Subcutaneous abdominal adipose tissue (tissue), 5 donors: Measurements from ENCODE around the gene PWP1.

ENCODE experiments used
- H3K27ac ChIP-seq: one replicate; pipeline ENCODE4 v1.7.0; 2013; ENCODE audit warnings: low read depth, mild to moderate bottlenecking, inconsistent platforms, low read length, moderate library complexity
- H3K27me3 ChIP-seq, 5 donors: one replicate each; pipeline ENCODE4 v1.7.0; 2013; ENCODE audit warnings: low read length in 5 of 5, inconsistent platforms in 1 of 5; ENCODE audit not compliant: control insufficient read depth in 5 of 5, insufficient read depth in 4 of 5
- H3K36me3 ChIP-seq, 5 donors: one replicate each; pipeline ENCODE4 v1.7.0; 2013; ENCODE audit warnings: low read length in 5 of 5; ENCODE audit not compliant: control insufficient read depth in 5 of 5, insufficient read depth in 5 of 5
- H3K4me1 ChIP-seq, 5 donors: one replicate each; pipeline ENCODE4 v1.7.0; 2013; ENCODE audit warnings: low read length in 5 of 5, mild to moderate bottlenecking in 3 of 5, moderate library complexity in 1 of 5; ENCODE audit not compliant: control insufficient read depth in 5 of 5, insufficient read depth in 5 of 5
- H3K4me3 ChIP-seq, 5 donors: one replicate each; pipeline ENCODE4 v1.7.0; 2013; ENCODE audit warnings: low read length in 5 of 5, low read depth in 1 of 5
- H3K9ac ChIP-seq, 5 donors: one replicate each; pipeline ENCODE4 v1.7.0; 2013; ENCODE audit warnings: low read length in 5 of 5, mild to moderate bottlenecking in 4 of 5, moderate library complexity in 3 of 5
- H3K9me3 ChIP-seq, 5 donors: one replicate each; pipeline ENCODE4 v1.7.0; 2013; ENCODE audit warnings: low read length in 5 of 5; ENCODE audit not compliant: control insufficient read depth in 5 of 5
- donor health status: healthy.
- donor health status: healthy.
- donor health status: healthy.
- donor health status: healthy.
- donor health status: healthy.

PWP1 gene

GRCh38 chr12:107685360-107686248 lies at the start of gene PWP1:
Gene PWP1, plus strand, starts transcription at chr12:107685799. Its CDS starts 101 bp downstream, at chr12:107685900.
- no peaks in the 10 kb centered on the region for H3K27me3 ChIP-seq
- peak within 1 kb of the TSS; percentile 74 for H3K27ac ChIP-seq
- H3K4me3 ChIP-seq, result peak within 1 kb of the TSS; percentile 89 to 100 (median 98)
- H3K36me3 ChIP-seq, result peaks cover 11 to 24% (median 23%) of the 10 kb centered on the region in 5 donors
- H3K9ac ChIP-seq, result peak within 1 kb of the TSS; percentile 82 to 100 (median 95)
- no peaks in the 10 kb centered on the region for H3K9me3 ChIP-seq
- peaks cover 2 to 27% (median 24%) of the 10 kb centered on the region in 5 donors for H3K4me1 ChIP-seq

DNA sequence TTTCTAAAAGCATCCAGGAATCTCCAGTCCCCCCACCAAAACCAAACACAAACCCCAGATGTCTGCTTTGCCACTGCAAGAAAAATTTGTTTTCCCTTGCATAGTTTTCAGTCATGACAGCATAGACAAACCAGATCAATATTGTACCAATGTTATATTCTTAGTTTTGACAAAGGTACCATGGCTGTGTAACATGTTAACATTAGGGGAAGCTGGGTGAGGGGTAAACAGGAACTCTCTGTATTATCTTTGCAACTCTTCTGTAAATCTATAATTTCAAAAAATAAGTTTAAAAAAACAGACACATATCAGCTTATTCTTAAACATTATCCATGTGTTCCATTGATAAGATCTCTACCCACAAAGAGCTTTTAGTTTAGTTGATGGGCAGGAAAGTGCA lies 44.4 kb upstream of the PWP1 start:
- Histone ChIP-seq H3K27ac (no peak overlapping the region), H3K27me3 (peaks cover 0 to 8% (median 0%) of the 10 kb centered on the region in 5 donors), H3K4me3 (no peak overlapping the region), H3K4me1 (peaks cover 2 to 10% (median 7%) of the 10 kb centered on the region in 5 donors), H3K9ac (no peak overlapping the region), H3K9me3 (no peaks in the 10 kb centered on the region), H3K36me3 (no peaks in the 10 kb centered on the region)

DNA sequence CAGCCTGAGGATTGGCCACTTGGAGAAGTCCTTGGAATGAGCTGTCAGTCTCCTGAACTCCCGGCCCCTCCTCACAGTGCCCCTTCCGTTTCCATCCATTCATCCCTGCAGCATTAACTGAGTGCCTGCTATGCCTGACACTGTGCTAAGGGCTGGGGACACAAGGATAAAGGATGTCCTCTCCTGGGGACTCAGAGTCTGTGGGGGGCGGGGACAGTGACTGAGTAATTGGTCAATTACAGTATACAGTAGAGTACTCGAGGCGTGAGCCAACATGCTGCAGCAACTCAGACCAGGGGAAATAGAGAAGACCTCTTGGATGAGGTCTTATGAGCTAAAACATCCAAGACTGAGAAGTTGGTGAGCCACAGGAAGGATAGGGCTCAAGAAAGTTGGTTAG lies 43.4 kb upstream of the PWP1 start:
- Histone ChIP-seq H3K9ac (no peak overlapping the region), H3K4me3 (no peak overlapping the region), H3K36me3 (no peaks in the 10 kb centered on the region), H3K27me3 (peaks cover 0 to 8% (median 0%) of the 10 kb centered on the region in 5 donors), H3K4me1 (peaks cover 2 to 15% (median 9%) of the 10 kb centered on the region in 5 donors), H3K27ac (no peak overlapping the region), H3K9me3 (no peaks in the 10 kb centered on the region)

- H3K9ac ChIP-seq, result no peak overlapping the region
- no peak overlapping the region for H3K27ac ChIP-seq
- peak overlapping the region in 2 of 5 donors; percentile 9 to 21 for H3K4me3 ChIP-seq
- H3K27me3 ChIP-seq, result peaks cover 0 to 2% (median 0%) of the 10 kb centered on the region in 5 donors
- no peaks in the 10 kb centered on the region for H3K9me3 ChIP-seq
- no peaks in the 10 kb centered on the region for H3K36me3 ChIP-seq
- peaks cover 2 to 17% (median 9%) of the 10 kb centered on the region in 5 donors for H3K4me1 ChIP-seq
These were observed 39.8 kb upstream of the PWP1 start for GRCh38 chr12:107645630-107646333.

- Histone ChIP-seq H3K36me3 (no peaks in the 10 kb centered on the region), H3K27ac (no peak overlapping the region), H3K4me1 (peaks cover 2 to 17% (median 9%) of the 10 kb centered on the region in 5 donors), H3K4me3 (no peak overlapping the region), H3K9ac (no peak overlapping the region), H3K27me3 (peaks cover 0 to 7% (median 0%) of the 10 kb centered on the region in 5 donors), H3K9me3 (no peaks in the 10 kb centered on the region)
These were observed 39.2 kb upstream of the PWP1 start for GRCh38 chr12:107646436-107646835.

DNA sequence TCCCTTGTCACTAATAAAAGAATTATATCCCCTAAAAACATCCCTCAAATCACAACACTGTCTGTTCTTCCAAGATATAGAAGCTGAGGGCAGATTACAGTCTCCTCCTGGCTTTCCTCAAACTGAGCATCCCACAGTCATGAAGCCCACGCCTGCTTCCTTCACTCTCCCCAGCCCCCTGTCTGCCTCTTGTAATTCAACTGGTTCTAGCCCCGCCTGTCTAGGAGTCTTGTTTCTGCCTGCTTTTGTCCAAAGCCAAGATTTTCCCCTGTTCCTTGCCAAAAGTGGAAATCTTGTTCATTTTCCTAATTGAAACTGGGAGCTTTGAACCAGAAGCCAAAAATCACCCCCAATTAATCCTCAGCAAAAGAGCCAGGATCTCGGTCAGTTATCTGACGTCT lies 35.9 kb upstream of the PWP1 start:
- H3K36me3 ChIP-seq, result no peaks in the 10 kb centered on the region
- H3K27ac ChIP-seq, result no peak overlapping the region
- H3K27me3 ChIP-seq, result peaks cover 0 to 10% (median 0%) of the 10 kb centered on the region in 5 donors
- H3K4me3 ChIP-seq, result no peak overlapping the region
- H3K4me1 ChIP-seq, result peaks cover 2 to 17% (median 9%) of the 10 kb centered on the region in 5 donors
- no peaks in the 10 kb centered on the region for H3K9me3 ChIP-seq
- no peak overlapping the region for H3K9ac ChIP-seq

- no peaks in the 10 kb centered on the region for H3K36me3 ChIP-seq
- H3K27ac ChIP-seq, result no peak overlapping the region
- H3K9ac ChIP-seq, result no peak overlapping the region
- H3K4me3 ChIP-seq, result no peak overlapping the region
- no peaks in the 10 kb centered on the region for H3K9me3 ChIP-seq
- peaks cover 0 to 11% (median 5%) of the 10 kb centered on the region in 5 donors for H3K4me1 ChIP-seq
- H3K27me3 ChIP-seq, result peaks cover 0 to 10% (median 0%) of the 10 kb centered on the region in 5 donors
These were observed 34.6 kb upstream of the PWP1 start for GRCh38 chr12:107650977-107651376.

- H3K27ac ChIP-seq, result no peak overlapping the region
- peaks cover 0 to 10% (median 0%) of the 10 kb centered on the region in 5 donors for H3K27me3 ChIP-seq
- no peaks in the 10 kb centered on the region for H3K36me3 ChIP-seq
- H3K4me3 ChIP-seq, result no peak overlapping the region
- no peak overlapping the region for H3K9ac ChIP-seq
- no peaks in the 10 kb centered on the region for H3K9me3 ChIP-seq
- peaks cover 0 to 9% (median 2%) of the 10 kb centered on the region in 5 donors for H3K4me1 ChIP-seq
These were observed 33.8 kb upstream of the PWP1 start for GRCh38 chr12:107651571-107652449.

DNA sequence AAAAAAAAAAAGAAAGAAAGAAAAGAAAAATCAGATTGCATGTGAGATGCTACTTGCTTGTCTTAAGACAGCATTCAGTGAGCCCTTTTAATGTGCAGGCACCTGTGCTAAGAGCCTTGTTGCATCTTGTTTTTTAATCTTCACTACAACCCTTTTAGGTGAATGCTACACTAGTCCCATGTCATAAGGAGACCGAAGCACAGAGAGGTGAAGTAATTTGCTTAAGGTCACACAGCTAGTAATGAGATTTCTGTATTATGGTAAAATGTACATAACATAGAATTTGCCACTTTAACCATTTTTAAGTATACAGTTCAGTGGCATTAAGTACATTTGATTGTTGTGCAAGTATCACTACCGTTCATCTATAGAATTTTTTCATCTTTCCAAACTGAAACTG lies 32.1 kb upstream of the PWP1 start:
- Histone ChIP-seq H3K9me3 (no peaks in the 10 kb centered on the region), H3K4me3 (no peak overlapping the region), H3K36me3 (no peaks in the 10 kb centered on the region), H3K4me1 (peaks cover 0 to 9% (median 2%) of the 10 kb centered on the region in 5 donors), H3K27me3 (peaks cover 0 to 9% (median 0%) of the 10 kb centered on the region in 5 donors), H3K9ac (no peak overlapping the region), H3K27ac (no peak overlapping the region)
